K562 (cell line): ENCODE data around the gene NUDT22. TPM values are rescaled to one million over a fixed set of nuclear protein-coding genes. Genes with fewer than 3 reads are reported as not detected.

Experiments
- DIDO1 ChIP-seq: fragments of 450-650 bp; IDR thresholded peaks from 2 replicates; pipeline ENCODE4 v1.6.1; 2016; ENCODE audit warnings: low read depth, missing biosample characterization, missing genetic modification characterization
- GTF2A2 ChIP-seq: IDR thresholded peaks from 2 replicates; pipeline ENCODE4 v1.6.1; 2016; ENCODE audit warnings: mild to moderate bottlenecking, missing genetic modification characterization, missing compliant biosample characterization
- HDGF ChIP-seq: fragments of 450-650 bp; IDR thresholded peaks from 2 replicates; pipeline ENCODE4 v1.6.1; 2016
- HLTF ChIP-seq: fragments of 450-650 bp; IDR thresholded peaks from 2 replicates; pipeline ENCODE4 v1.6.1; 2016
- KLF16 ChIP-seq: IDR thresholded peaks from 2 replicates; pipeline ENCODE4 v1.6.1; 2016; ENCODE audit warnings: antibody characterized with exemption
- MAZ ChIP-seq, 2 experiments: fragments of 450-650 bp in 1 of 2; sonication (generic) in 1 of 2; formaldehyde crosslinking; IDR thresholded peaks in 1 of 2; conservative IDR thresholded peaks in 1 of 2; 2 replicates each; pipeline versions ENCODE4 v1.4.0 to v1.5.0; 2020; ENCODE audit warnings: mild to moderate bottlenecking in 1 of 2, missing genetic modification reagents in 1 of 2
- ZC3H8 ChIP-seq: fragments of 450-650 bp; IDR thresholded peaks from 2 replicates; pipeline ENCODE4 v1.6.1; 2017
- ZNF124 ChIP-seq: sonication (generic); formaldehyde crosslinking; IDR thresholded peaks from 2 replicates; pipeline ENCODE4 v1.8.1; 2022; ENCODE audit warnings: missing genetic modification reagents
- ZNF140 ChIP-seq: fragments of 250-450 bp; sonication (Bioruptor Pico); IDR thresholded peaks from 2 replicates; pipeline ENCODE4 v1.8.0; 2021; ENCODE audit warnings: moderate library complexity, mild to moderate bottlenecking, inconsistent platforms
- ZNF41 ChIP-seq: fragments of 250-450 bp; sonication (Bioruptor Pico); conservative IDR thresholded peaks from 2 replicates; pipeline ENCODE4 v1.4.0; 2020; ENCODE audit warnings: mild to moderate bottlenecking
- ZNF644 ChIP-seq: fragments of 200-800 bp; sonication (Bioruptor generic); IDR thresholded peaks from 2 replicates; pipeline ENCODE4 v1.6.1; 2016; ENCODE audit warnings: low read depth, missing genetic modification characterization, missing compliant biosample characterization
- ZNF717 ChIP-seq: fragments of 250-450 bp; sonication (Bioruptor Pico); IDR thresholded peaks from 2 replicates; pipeline ENCODE4 v1.5.0; 2021
- polyA plus RNA-seq, 8 experiments: library from polyadenylated mRNA; depleted of rRNA in 4 of 8; stranded (reverse) in 5 of 8; unstranded in 3 of 8; fragments of >200 nt; fragmentation: Nextera tagmentation in 2 of 8; fragmentation: Illumina TruSeq in 1 of 8; extraction: Ambion mirVana in 2 of 8; extraction: Trizol in 1 of 8; gene quantifications; 2 replicates each; pipeline versions ENCODE4 v1.2.1 to v1.2.3, GENCODE V29; 2011 to 2014; ENCODE audit warnings: inconsistent platforms in 1 of 8, missing spikeins in 1 of 8
- total RNA-seq, 7 experiments: library from RNA; depleted of rRNA in 6 of 7; stranded (reverse); fragments of >200 nt in 6 of 7; fragmentation: Illumina TruSeq in 2 of 7; extraction: Trizol in 2 of 7; gene quantifications; 2 replicates each; pipeline versions ENCODE4 v1.2.1 to v1.2.3, GENCODE V29; 2011 to 2021; ENCODE audit warnings: low replicate concordance in 1 of 7
- TF ChIP-seq, protein P1 (sequence below), 3 experiments: fragments of 200-800 bp in 1 of 3; fragments of 250-450 bp in 1 of 3; fragments of 450-650 bp in 1 of 3; sonication (Bioruptor Pico) in 1 of 3; sonication (Bioruptor generic) in 1 of 3; formaldehyde crosslinking in 1 of 3; IDR thresholded peaks; 2 replicates each; pipeline versions ENCODE4 v1.6.1 to v1.8.0; 2016 to 2022; ENCODE audit warnings: mild to moderate bottlenecking in 2 of 3, missing genetic modification characterization in 2 of 3, missing compliant biosample characterization in 1 of 3, moderate library complexity in 1 of 3
- TF ChIP-seq, protein P2 (sequence below): fragments of 450-650 bp; formaldehyde crosslinking; IDR thresholded peaks from 2 replicates; pipeline ENCODE4 v1.4.0; 2020; ENCODE audit warnings: mild to moderate bottlenecking, mixed read lengths
- TF ChIP-seq, protein P3 (sequence below): sonication (generic); formaldehyde crosslinking; IDR thresholded peaks from 2 replicates; pipeline ENCODE4 v1.8.0; 2022; ENCODE audit warnings: mild to moderate bottlenecking, low read depth, missing genetic modification reagents
- TF ChIP-seq, protein P4 (sequence below): fragments of 250-450 bp; sonication (Bioruptor Pico); IDR thresholded peaks from 2 replicates; pipeline ENCODE4 v1.5.0; 2021; ENCODE audit warnings: mild to moderate bottlenecking, borderline replicate concordance
- TF ChIP-seq, protein P5 (sequence below): fragments of 250-450 bp; sonication (Bioruptor Pico); IDR thresholded peaks from 2 replicates; pipeline ENCODE4 v1.4.0; 2020; ENCODE audit warnings: mild to moderate bottlenecking, moderate library complexity

Gene NUDT22
- total and polyA plus RNA-seq, 9 of the 15 experiments (the other 6 are each of a cell fraction or from before 2014, with no cell fraction given): 6.3 to 92.6 (median 37.4) TPM

DNA sequence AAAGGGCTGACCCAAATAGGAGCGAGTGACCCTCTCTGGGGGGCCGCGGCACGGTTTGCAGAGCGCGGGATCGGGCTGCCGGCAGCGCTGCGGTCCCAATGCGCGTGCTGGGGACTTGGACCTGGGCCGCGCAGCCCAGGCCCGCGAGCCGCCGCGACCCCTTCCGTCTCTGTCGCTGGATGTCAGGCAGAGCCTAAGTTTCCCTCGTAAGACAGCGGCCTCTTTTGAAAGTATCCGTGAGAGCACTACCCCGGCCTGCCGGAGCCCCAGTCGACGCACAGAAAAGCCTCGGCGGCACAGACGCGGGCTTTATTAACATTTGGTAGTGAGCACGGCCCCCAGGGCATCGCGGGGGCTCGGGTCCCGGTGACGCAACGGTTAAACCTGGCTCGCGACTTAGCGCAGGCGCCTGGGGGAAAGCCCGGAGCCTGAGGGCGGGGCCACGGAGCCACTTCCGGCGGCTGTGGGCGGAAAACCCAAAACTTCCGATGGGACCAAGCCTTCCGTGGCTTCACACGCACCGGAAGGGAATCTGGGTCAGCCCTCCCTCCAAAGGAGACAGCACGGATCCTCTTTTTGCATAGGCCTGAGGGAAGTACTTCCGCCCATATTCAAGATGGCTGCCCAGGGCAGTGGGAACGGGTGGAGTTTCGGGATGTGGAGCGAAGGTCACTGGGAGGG is 43.6 kb downstream of the NUDT22 start (continued):
- TF ChIP-seq, protein P1, sequence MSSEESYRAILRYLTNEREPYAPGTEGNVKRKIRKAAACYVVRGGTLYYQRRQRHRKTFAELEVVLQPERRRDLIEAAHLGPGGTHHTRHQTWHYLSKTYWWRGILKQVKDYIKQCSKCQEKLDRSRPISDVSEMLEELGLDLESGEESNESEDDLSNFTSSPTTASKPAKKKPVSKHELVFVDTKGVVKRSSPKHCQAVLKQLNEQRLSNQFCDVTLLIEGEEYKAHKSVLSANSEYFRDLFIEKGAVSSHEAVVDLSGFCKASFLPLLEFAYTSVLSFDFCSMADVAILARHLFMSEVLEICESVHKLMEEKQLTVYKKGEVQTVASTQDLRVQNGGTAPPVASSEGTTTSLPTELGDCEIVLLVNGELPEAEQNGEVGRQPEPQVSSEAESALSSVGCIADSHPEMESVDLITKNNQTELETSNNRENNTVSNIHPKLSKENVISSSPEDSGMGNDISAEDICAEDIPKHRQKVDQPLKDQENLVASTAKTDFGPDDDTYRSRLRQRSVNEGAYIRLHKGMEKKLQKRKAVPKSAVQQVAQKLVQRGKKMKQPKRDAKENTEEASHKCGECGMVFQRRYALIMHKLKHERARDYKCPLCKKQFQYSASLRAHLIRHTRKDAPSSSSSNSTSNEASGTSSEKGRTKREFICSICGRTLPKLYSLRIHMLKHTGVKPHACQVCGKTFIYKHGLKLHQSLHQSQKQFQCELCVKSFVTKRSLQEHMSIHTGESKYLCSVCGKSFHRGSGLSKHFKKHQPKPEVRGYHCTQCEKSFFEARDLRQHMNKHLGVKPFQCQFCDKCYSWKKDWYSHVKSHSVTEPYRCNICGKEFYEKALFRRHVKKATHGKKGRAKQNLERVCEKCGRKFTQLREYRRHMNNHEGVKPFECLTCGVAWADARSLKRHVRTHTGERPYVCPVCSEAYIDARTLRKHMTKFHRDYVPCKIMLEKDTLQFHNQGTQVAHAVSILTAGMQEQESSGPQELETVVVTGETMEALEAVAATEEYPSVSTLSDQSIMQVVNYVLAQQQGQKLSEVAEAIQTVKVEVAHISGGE (CRISPR knock-in tag; IDR thresholded peaks at IDR 0.05): peak; percentile 84 to 97 (median 86); a peak in 5 of 6 replicates
- TF ChIP-seq ZNF717 (no peak), ZNF124 (CRISPR knock-in tag) (no peak), GTF2A2 (tag) (no peak), ZNF644 (tag) (no peak), ZC3H8 (no peak), KLF16 (no peak), HLTF (no peak), ZNF41 (CRISPR knock-in tag) (no peak; the same call in 1 of the 2 replicates), DIDO1 (0 out of 2 replicates have a peak, but pooled peaks have one; percentile 65), ZNF140 (CRISPR knock-in tag) (no peak), MAZ (CRISPR knock-in tag; conservative IDR thresholded peaks at IDR 0.05 in 1 of 2, IDR thresholded peaks at IDR 0.05 in 1 of 2) (peak; percentile 80 to 86), HDGF (no peak)
- TF ChIP-seq, protein P2, sequence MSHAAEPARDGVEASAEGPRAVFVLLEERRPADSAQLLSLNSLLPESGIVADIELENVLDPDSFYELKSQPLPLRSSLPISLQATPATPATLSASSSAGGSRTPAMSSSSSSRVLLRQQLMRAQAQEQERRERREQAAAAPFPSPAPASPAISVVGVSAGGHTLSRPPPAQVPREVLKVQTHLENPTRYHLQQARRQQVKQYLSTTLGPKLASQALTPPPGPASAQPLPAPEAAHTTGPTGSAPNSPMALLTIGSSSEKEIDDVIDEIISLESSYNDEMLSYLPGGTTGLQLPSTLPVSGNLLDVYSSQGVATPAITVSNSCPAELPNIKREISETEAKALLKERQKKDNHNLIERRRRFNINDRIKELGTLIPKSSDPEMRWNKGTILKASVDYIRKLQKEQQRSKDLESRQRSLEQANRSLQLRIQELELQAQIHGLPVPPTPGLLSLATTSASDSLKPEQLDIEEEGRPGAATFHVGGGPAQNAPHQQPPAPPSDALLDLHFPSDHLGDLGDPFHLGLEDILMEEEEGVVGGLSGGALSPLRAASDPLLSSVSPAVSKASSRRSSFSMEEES: peak; percentile 35; the same call in 1 of the 2 replicates
- TF ChIP-seq, protein P3, sequence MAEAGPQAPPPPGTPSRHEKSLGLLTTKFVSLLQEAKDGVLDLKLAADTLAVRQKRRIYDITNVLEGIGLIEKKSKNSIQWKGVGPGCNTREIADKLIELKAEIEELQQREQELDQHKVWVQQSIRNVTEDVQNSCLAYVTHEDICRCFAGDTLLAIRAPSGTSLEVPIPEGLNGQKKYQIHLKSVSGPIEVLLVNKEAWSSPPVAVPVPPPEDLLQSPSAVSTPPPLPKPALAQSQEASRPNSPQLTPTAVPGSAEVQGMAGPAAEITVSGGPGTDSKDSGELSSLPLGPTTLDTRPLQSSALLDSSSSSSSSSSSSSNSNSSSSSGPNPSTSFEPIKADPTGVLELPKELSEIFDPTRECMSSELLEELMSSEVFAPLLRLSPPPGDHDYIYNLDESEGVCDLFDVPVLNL: no peak
- TF ChIP-seq, protein P4, sequence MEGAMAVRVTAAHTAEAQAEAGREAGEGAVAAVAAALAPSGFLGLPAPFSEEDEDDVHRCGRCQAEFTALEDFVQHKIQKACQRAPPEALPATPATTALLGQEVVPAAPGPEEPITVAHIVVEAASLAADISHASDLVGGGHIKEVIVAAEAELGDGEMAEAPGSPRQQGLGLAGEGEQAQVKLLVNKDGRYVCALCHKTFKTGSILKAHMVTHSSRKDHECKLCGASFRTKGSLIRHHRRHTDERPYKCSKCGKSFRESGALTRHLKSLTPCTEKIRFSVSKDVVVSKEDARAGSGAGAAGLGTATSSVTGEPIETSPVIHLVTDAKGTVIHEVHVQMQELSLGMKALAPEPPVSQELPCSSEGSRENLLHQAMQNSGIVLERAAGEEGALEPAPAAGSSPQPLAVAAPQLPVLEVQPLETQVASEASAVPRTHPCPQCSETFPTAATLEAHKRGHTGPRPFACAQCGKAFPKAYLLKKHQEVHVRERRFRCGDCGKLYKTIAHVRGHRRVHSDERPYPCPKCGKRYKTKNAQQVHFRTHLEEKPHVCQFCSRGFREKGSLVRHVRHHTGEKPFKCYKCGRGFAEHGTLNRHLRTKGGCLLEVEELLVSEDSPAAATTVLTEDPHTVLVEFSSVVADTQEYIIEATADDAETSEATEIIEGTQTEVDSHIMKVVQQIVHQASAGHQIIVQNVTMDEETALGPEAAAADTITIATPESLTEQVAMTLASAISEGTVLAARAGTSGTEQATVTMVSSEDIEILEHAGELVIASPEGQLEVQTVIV: no peak
- TF ChIP-seq, protein P5, sequence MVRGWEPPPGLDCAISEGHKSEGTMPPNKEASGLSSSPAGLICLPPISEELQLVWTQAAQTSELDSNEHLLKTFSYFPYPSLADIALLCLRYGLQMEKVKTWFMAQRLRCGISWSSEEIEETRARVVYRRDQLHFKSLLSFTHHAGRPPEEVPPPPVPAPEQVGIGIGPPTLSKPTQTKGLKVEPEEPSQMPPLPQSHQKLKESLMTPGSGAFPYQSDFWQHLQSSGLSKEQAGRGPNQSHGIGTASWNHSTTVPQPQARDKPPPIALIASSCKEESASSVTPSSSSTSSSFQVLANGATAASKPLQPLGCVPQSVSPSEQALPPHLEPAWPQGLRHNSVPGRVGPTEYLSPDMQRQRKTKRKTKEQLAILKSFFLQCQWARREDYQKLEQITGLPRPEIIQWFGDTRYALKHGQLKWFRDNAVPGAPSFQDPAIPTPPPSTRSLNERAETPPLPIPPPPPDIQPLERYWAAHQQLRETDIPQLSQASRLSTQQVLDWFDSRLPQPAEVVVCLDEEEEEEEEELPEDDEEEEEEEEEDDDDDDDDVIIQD (CRISPR knock-in tag): no peak
